HG03558 (cell line): ENCODE data around the gene CDK3.
"Not testable (repeated sequence)": the region's sequence is repeated elsewhere in the genome, so short reads cannot be mapped to it uniquely, and the experiment has no call there.

Source experiments
- ATAC-seq: cut with Tn5 transposase; IDR thresholded peaks from one replicate; pipeline ENCODE4 v1.9.1; 2021; ENCODE audit warnings: moderate number of reproducible peaks; ENCODE audit not compliant: unreplicated experiment; ENCODE audit errors: extremely low read depth

The CDK3 gene

DNA sequence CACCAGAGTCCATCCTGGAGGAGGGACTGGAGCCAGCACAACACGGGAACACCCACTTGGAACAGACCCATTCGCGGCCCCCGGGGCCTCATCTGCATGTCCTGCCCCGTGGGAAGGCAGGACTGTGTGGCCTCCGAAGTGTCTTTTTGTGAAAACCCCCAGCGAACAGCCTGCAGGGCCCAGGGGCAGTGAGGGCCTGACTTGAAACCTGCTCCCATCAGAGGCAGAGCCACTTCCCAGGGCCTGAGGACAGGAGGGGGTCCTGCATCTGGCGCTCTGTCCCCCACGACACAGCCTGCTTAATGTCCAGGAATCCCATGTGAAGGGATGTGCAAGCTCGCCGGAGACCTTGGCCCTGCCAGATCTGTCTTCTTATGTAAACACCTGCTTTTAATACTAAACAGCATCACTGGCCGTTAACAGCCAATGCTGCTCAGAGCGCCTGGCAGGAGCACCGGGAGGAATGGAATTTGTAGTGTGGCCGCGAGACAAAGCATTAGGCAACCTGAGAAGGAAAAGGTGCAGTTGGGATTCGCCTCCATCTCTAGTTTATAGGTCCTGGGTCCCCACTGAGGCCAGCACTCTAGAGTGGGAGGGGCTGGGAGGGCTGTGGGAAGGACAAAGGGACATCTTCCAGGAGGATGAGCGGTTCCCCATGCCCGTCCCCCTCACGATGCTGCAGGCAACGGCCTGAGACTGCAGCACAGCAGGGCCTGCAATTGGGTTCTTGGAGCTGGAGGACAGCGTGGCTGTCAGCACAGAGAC lies 36.0 kb downstream of the CDK3 start:
- ATAC-seq, result no peak

DNA sequence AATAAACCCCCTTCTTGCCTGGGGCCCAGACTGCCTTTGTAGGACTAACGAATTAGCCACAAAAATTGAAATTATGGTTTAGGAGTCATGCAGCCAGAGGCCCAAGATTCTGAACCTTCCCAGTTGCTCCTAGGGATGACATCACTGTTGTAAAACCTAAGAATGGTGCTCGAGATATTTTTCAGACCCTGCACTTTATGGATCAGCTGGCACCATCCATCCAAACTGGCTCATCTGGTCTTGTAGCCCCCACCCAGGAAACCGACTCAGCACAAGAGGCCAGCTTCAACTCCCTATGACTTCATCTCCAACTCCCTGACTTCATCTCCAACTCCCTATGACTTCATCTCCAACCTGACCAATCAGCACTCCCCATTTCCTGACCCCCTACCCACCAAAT lies 37.4 kb downstream of the CDK3 start:
- no peak for ATAC-seq

DNA sequence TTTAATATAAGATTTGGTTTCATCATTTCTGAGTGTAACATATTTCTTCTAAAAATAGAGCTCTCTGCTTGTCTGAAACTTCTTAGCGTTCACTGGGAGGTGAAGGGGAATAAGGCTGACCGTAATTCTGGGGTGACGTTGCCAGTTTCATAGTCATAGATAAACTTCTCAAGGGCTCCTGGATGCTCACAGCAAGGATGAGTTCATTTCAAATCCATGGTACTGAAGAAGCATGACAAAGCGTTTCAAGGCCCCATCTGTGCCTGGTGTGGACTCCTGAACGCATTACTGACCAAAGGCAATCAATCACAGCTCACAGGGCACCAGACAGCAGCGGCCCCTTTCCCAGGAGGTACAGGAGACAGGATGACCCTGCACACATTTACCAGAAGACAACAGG lies 38.5 kb downstream of the CDK3 start:
- ATAC-seq, result no peak

DNA sequence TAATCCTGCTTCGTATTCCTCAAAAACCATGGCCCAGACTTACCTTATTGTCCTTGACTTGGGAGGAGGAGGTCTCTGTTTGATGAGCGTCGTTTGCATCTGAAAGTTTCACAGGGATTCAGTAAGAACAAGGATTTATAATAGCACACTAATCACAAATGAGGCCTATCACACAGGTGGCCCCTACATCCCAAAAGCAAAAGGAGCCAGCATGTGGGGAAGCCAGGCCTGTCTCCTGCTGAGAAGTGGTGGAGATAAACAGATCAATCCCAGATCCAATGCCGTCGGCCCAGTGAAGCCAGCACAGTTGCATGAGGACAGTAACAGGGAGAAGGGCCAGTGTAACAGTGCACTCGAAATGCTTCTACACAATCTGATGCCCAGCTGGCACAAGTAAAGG lies 39.7 kb downstream of the CDK3 start:
- no peak for ATAC-seq

GRCh38 chr17:76042868-76043267 lies 42.2 kb downstream of the CDK3 start:
- not testable (repeated sequence) for ATAC-seq

- ATAC-seq, result not testable (repeated sequence)
Observed at GRCh38 chr17:76044475-76045007, 43.9 kb downstream of the CDK3 start.

- ATAC-seq, result no peak
Observed at GRCh38 chr17:76046064-76046463, 45.4 kb downstream of the CDK3 start.

GRCh38 chr17:76048025-76048605 lies 47.5 kb downstream of the CDK3 start:
- ATAC-seq, result no peak

DNA sequence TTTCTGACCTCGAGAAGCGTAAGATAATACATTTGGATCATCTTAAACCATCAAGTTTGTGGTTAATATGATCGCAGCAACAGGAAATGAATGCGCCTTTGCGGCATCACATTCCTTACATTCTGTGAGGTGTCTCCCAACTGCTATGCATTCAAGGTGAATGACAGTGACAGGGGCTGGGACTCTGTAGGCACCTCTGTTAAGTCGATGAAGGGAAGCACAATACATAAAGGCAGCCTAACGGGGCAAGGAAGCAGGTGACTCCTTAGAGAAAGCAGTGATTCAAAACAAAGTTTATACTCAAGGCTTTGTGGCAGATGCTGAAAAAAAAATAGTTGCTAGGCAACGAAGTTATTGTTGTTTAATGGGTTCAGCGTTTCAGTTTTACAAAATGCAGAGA lies 48.1 kb downstream of the CDK3 start:
- ATAC-seq, result no peak

GRCh38 chr17:76049239-76049638 lies 48.6 kb downstream of the CDK3 start:
- ATAC-seq, result no peak

DNA sequence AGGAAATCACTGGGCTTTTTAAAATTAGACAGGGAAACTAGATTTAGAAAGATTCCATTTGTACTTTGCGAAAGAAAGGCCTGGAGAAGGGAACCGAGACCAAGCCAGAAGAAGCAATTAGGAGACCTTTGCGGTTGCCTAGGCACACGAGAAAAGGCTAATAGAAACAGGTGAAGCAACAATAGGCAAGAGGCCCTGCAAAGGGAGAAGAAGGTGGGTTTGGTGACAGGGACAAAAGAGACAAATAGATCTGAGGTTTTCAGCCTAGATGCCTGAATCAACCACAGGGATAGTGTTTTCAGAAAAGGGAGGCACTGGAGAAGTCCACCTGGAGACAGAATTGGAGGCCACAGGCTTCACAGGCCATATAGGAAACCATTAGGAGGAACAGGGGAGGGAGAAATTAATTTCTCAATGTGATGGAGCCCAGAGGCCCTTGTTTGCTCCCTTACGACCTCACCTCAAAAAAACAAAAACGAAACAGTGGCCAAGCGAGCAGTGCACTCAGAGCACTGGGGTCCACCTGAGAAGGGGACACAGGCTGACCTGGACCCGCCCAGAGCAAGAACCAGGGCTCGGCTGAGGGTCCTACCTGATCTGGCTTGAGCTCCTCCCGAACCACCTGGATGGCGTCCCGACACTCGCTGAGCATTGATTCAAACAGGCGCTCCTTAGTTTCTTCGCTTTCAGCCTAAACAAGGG lies 49.3 kb downstream of the CDK3 start:
- ATAC-seq, result no peak

- no peak for ATAC-seq
Observed at GRCh38 chr17:76050538-76051467, 50.1 kb downstream of the CDK3 start.

DNA sequence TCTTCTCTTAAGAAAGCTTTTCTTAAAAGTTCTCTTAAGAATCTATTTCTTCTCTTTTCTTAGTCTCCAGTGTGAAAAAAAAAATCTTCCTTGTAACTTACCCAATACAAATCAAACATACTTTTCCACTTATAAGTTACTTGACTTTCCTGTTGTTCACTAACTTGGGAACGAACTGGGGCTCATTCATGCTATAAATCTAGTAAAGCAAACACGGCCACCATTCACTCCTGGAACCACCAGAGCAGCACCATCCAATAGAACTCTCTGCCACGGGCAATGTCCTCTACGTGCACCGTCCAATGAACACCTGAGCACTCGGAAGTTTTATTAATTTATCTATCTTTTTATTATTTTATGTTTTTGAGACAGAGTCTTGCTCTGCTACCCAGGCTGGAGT lies 50.9 kb downstream of the CDK3 start:
- ATAC-seq, result no peak

DNA sequence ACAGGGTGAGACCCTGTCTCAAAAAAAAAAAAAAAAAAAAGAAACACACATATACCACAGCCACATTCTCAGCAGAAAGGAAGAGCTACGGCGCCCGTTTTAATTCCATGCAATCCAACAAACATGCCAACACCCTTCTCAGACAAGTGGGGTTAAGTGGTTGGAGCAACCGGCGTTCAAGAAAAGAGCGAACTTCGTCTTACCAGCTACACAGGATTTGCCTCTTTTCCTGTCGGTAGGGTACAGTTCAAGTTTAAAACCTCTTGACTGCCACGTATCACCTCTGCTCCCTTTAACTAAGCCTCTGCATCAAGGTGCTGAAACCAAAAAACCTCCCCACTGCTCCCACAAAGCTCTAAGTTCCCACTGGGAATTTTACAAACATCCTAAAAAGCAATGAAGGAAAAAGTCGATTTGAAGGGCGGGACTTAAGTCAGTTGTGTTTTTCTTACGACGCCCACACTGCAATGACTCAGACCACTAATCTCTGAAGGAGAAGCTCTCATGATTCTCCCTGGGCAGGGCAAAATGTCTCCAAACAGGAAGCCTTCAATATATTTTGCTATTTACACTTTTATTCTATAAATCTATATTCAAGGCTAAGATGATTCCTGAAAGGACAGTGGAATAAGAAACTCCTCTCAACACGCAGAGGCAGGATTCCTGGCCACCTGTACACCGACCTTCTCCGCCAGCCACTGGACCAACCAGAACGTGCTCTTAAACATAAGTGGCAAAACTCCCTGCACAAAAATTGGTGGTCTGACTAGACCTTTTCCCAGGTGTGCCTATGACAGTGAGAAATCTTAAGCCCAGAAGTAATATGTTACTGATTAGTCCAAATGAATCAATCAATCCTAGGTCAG lies 52.8 kb downstream of the CDK3 start:
- ATAC-seq, result no peak

- no peak for ATAC-seq
Observed at GRCh38 chr17:76054112-76054476, 53.4 kb downstream of the CDK3 start.
